Measurements from ENCODE around the gene PPIG. TPM values are rescaled to one million over a fixed set of nuclear protein-coding genes. Genes with fewer than 3 reads are reported as not detected.
"Not testable (repeated sequence)": the region's sequence is repeated elsewhere in the genome, so short reads cannot be mapped to it uniquely, and the experiment has no call there.

Gene PPIG
- total RNA-seq, 1 donor from 2014 or later, result 51.7 TPM

DNA sequence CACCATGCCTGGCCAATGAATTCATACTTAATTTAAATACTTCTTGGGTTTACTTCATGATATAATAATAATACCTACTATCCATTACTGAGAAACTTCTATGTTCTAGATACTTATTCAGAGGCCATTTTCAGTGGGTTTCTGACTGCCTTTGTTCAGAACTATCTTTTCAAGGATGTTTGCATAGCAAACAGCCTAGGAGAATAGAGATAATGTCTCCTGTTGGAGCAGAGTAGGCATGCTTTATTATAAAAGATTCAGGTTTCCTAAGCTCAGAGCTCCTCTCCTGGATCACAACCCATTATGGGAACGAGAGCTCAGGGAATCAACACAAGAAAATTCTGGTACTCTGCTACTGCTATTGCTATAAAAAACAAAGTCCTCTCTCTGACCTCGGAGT lies 21.6 kb upstream of the PPIG start:
- TF ChIP-seq, protein P1, sequence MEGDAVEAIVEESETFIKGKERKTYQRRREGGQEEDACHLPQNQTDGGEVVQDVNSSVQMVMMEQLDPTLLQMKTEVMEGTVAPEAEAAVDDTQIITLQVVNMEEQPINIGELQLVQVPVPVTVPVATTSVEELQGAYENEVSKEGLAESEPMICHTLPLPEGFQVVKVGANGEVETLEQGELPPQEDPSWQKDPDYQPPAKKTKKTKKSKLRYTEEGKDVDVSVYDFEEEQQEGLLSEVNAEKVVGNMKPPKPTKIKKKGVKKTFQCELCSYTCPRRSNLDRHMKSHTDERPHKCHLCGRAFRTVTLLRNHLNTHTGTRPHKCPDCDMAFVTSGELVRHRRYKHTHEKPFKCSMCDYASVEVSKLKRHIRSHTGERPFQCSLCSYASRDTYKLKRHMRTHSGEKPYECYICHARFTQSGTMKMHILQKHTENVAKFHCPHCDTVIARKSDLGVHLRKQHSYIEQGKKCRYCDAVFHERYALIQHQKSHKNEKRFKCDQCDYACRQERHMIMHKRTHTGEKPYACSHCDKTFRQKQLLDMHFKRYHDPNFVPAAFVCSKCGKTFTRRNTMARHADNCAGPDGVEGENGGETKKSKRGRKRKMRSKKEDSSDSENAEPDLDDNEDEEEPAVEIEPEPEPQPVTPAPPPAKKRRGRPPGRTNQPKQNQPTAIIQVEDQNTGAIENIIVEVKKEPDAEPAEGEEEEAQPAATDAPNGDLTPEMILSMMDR (IDR thresholded peaks at IDR 0.05), result no peak
- Histone ChIP-seq H3K4me1 (no peaks in the 10 kb centered on the region), H3K27me3 (ENCODE audit: low read depth) (no peaks in the 10 kb centered on the region), H3K4me3 (no peak overlapping the region), H3K9me3 (no peaks in the 10 kb centered on the region), H3K36me3 (peaks cover 38% of the 10 kb centered on the region), H3K27ac (no peak overlapping the region)
- ATAC-seq (no peak), DNase-seq (no peak)
- intact Hi-C loops (cut with DNase I), result no loop called here

DNA sequence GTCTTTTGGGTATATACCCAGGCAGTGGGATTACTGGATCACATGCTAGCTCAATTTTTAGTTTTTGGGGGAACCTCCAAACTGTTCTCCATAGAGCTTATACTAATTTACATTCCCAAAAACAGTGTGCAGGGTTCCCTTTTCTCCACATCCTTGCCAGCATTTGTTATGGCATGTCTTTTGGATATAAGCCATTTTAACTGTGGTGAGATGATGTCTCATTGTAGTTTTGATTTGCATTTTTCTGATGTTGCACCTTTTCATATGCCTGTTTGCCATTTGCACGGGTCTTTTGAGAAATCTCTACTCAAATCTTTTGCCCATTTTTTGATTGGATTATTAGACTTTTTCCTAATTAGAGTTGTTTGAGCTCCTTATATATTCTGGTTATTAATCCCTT lies 18.5 kb upstream of the PPIG start:
- intact Hi-C loops (cut with DNase I), result no loop called here
- TF ChIP-seq, protein P1 (IDR thresholded peaks at IDR 0.05), result no peak
- H3K27ac ChIP-seq, result no peak overlapping the region
- H3K9me3 ChIP-seq, result no peaks in the 10 kb centered on the region
- no peak for ATAC-seq
- H3K4me3 ChIP-seq, result no peak overlapping the region
- H3K36me3 ChIP-seq, result peaks cover 20% of the 10 kb centered on the region
- no peaks in the 10 kb centered on the region for H3K4me1 ChIP-seq
- H3K27me3 ChIP-seq (ENCODE audit: low read depth), result no peaks in the 10 kb centered on the region
- no peak for DNase-seq

DNA sequence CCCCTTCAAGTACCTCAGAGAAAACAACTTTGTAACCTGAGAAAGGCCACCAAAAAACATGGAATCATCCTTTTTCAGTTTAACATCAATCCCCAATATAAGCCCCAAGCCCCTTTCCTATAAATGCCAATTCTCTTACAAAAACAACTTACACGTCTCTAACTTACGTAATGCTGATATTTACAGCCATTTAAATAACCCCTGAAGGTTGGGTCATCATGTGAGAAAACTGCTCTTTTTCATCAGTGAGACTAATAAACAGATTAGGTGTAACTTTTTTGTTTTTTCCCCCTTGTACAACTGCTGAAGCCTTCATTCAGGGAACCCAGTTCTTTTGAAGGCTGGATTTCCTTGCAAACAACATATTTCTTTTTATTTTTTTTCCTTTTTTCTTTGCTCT lies 14.2 kb upstream of the PPIG start:
- no peaks in the 10 kb centered on the region for H3K27me3 ChIP-seq (ENCODE audit: low read depth)
- H3K9me3 ChIP-seq, result no peaks in the 10 kb centered on the region
- intact Hi-C loops (cut with DNase I), result no loop called here
- H3K4me3 ChIP-seq, result no peak overlapping the region
- ATAC-seq, result no peak
- H3K36me3 ChIP-seq, result peaks cover 17% of the 10 kb centered on the region
- TF ChIP-seq, protein P1 (IDR thresholded peaks at IDR 0.05), result no peak
- no peak overlapping the region for H3K27ac ChIP-seq
- peaks cover 15% of the 10 kb centered on the region for H3K4me1 ChIP-seq
- no peak for DNase-seq

DNA sequence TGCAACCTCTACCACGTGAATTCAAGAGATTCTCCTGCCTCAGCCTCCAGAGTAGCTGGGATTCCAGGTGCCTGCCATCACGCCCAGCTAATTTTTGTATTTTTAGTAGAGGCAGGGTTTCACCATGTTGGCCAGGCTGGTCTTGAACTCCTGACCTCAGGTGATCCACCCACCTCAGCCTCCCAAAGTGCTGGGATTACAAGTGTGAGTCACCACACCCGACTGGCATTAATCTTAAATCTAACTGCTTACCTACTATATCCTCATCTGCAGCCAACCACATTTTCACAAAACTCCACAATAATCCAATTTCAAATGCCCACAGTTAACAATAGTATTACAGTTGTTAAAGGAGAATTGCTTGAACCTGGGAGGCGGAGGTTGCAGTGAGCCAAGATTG lies 13.4 kb upstream of the PPIG start:
- H3K27me3 ChIP-seq (ENCODE audit: low read depth); DNase-seq; H3K27ac ChIP-seq; intact Hi-C loops (cut with DNase I); H3K4me3 ChIP-seq; H3K9me3 ChIP-seq; ATAC-seq: not testable (repeated sequence)
- Histone ChIP-seq H3K4me1 (peaks cover 15% of the 10 kb centered on the region), H3K36me3 (peaks cover 17% of the 10 kb centered on the region)

DNA sequence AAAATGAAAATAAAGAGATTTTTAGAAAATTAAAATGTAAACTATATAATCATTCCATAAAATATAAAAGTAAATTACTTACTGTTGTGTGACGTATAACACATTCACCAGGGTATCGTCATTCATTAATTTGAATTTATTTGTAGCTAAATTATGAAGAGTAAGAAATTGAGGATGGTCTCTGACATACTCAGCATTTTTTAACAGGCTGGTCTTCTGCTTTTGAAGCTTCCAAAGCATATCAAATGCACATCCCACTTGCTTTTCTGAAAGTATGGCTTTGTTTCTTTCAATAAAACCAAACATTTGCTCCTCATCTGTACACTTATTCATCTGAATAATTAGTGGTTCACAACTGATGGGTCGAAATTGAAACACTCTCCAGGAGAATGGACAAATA lies 12.6 kb upstream of the PPIG start:
- no peak overlapping the region for H3K4me3 ChIP-seq
- ATAC-seq, result no peak
- no peaks in the 10 kb centered on the region for H3K27me3 ChIP-seq (ENCODE audit: low read depth)
- H3K4me1 ChIP-seq, result peaks cover 15% of the 10 kb centered on the region
- intact Hi-C loops (cut with DNase I), result no loop called here
- no peak for DNase-seq
- peaks cover 15% of the 10 kb centered on the region for H3K36me3 ChIP-seq
- H3K27ac ChIP-seq, result no peak overlapping the region
- no peaks in the 10 kb centered on the region for H3K9me3 ChIP-seq
- TF ChIP-seq, protein P1 (IDR thresholded peaks at IDR 0.05), result no peak

DNA sequence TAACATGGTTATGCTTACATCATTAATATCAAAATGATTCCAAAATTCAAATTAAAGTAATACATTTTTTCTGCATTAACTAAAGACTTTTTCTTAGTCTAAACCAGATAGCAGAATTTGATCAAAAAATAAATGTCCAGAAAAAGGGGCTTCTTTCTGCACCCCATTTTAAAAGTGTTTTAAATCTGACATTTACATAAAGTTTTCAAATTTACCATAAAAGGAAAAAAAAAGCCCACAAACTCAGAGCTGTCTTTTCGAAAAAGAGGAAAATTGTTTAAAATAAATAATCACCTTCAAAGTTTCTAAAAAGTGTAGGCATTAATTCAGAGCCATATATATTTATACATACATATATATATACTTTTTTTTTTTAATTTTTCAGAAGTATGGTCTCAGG lies 12.0 kb upstream of the PPIG start:
- Histone ChIP-seq H3K36me3 (peaks cover 9% of the 10 kb centered on the region), H3K27me3 (ENCODE audit: low read depth) (no peaks in the 10 kb centered on the region), H3K4me3 (no peak overlapping the region), H3K4me1 (peaks cover 15% of the 10 kb centered on the region), H3K27ac (no peak overlapping the region), H3K9me3 (no peaks in the 10 kb centered on the region)
- no peak for ATAC-seq
- intact Hi-C loops (cut with DNase I), result no loop called here
- DNase-seq, result no peak
- TF ChIP-seq, protein P1 (IDR thresholded peaks at IDR 0.05), result no peak
